HEK293 (cell line): ENCODE measurements around the gene JUND.

Experiments used
- EGR2 ChIP-seq: fragments of 450-650 bp; formaldehyde crosslinking; IDR thresholded peaks from 2 replicates; pipeline ENCODE4 v1.5.1; 2016; ENCODE audit warnings: low read depth, missing biosample characterization, missing genetic modification characterization
- HIC1 ChIP-seq: fragments of 450-650 bp; formaldehyde crosslinking; IDR thresholded peaks from 2 replicates; pipeline ENCODE4 v1.5.1; 2016; ENCODE audit warnings: missing biosample characterization, missing genetic modification characterization
- KLF1 ChIP-seq: fragments of 450-650 bp; formaldehyde crosslinking; IDR thresholded peaks from 2 replicates; pipeline ENCODE4 v1.5.1; 2016; ENCODE audit warnings: missing biosample characterization, missing genetic modification characterization
- KLF9 ChIP-seq: fragments of 450-650 bp; formaldehyde crosslinking; IDR thresholded peaks from 2 replicates; pipeline ENCODE4 v1.5.1; 2016; ENCODE audit warnings: missing biosample characterization, missing genetic modification characterization, low read depth
- MZF1 ChIP-seq: fragments of 450-650 bp; formaldehyde crosslinking; IDR thresholded peaks from 2 replicates; pipeline ENCODE4 v1.5.1; 2017; ENCODE audit warnings: missing biosample characterization, missing genetic modification characterization, borderline replicate concordance
- OSR2 ChIP-seq: fragments of 450-650 bp; formaldehyde crosslinking; IDR thresholded peaks from 2 replicates; pipeline ENCODE4 v1.5.1; 2016; ENCODE audit warnings: missing biosample characterization, missing genetic modification characterization
- OVOL3 ChIP-seq: fragments of 450-650 bp; formaldehyde crosslinking; IDR thresholded peaks from 2 replicates; pipeline ENCODE4 v1.5.1; 2016; ENCODE audit warnings: missing biosample characterization, missing genetic modification characterization
- PATZ1 ChIP-seq: fragments of 450-650 bp; formaldehyde crosslinking; IDR thresholded peaks from 2 replicates; pipeline ENCODE4 v1.5.1; 2016; ENCODE audit warnings: missing biosample characterization, missing genetic modification characterization
- ZNF114 ChIP-seq: fragments of 450-650 bp; formaldehyde crosslinking; IDR thresholded peaks from 2 replicates; pipeline ENCODE4 v1.5.0; 2017; ENCODE audit warnings: missing biosample characterization, missing genetic modification characterization
- ZNF133 ChIP-seq: fragments of 450-650 bp; formaldehyde crosslinking; IDR thresholded peaks from 2 replicates; pipeline ENCODE4 v1.5.1; 2016; ENCODE audit warnings: missing biosample characterization, missing genetic modification characterization
- ZNF221 ChIP-seq: fragments of 450-650 bp; formaldehyde crosslinking; IDR thresholded peaks from 2 replicates; pipeline ENCODE4 v1.5.1; 2017; ENCODE audit warnings: missing biosample characterization, missing genetic modification characterization, borderline replicate concordance
- ZNF239 ChIP-seq: fragments of 450-650 bp; formaldehyde crosslinking; IDR thresholded peaks from 2 replicates; pipeline ENCODE4 v1.5.1; 2016; ENCODE audit warnings: missing biosample characterization, missing genetic modification characterization
- ZNF266 ChIP-seq: fragments of 450-650 bp; formaldehyde crosslinking; IDR thresholded peaks from 2 replicates; pipeline ENCODE4 v1.5.1; 2016; ENCODE audit warnings: missing biosample characterization, missing genetic modification characterization, low read depth
- ZNF335 ChIP-seq: fragments of 450-650 bp; formaldehyde crosslinking; conservative IDR thresholded peaks from 2 replicates; pipeline ENCODE4 v1.5.1; 2016; ENCODE audit warnings: missing biosample characterization, missing genetic modification characterization
- ZNF391 ChIP-seq: fragments of 450-650 bp; formaldehyde crosslinking; IDR thresholded peaks from 2 replicates; pipeline ENCODE4 v1.5.1; 2016; ENCODE audit warnings: low read depth, missing biosample characterization, missing genetic modification characterization, borderline replicate concordance
- ZNF488 ChIP-seq: fragments of 450-650 bp; formaldehyde crosslinking; IDR thresholded peaks from 2 replicates; pipeline ENCODE4 v1.5.1; 2016; ENCODE audit warnings: missing biosample characterization, missing genetic modification characterization
- ZNF510 ChIP-seq: fragments of 450-650 bp; formaldehyde crosslinking; IDR thresholded peaks from 2 replicates; pipeline ENCODE4 v1.5.1; 2018; ENCODE audit warnings: mild to moderate bottlenecking, missing genetic modification characterization, missing biosample characterization; ENCODE audit not compliant: insufficient replicate concordance
- ZNF518A ChIP-seq: fragments of 450-650 bp; formaldehyde crosslinking; conservative IDR thresholded peaks from 2 replicates; pipeline ENCODE4 v1.5.1; 2016; ENCODE audit warnings: low read depth, missing biosample characterization, missing genetic modification characterization
- ZNF558 ChIP-seq: fragments of 450-650 bp; formaldehyde crosslinking; IDR thresholded peaks from 2 replicates; pipeline ENCODE4 v1.5.1; 2016; ENCODE audit warnings: missing biosample characterization, missing genetic modification characterization
- ZNF571 ChIP-seq: fragments of 450-650 bp; formaldehyde crosslinking; IDR thresholded peaks from 2 replicates; pipeline ENCODE4 v1.5.0; 2017; ENCODE audit warnings: missing biosample characterization, missing genetic modification characterization
- ZNF621 ChIP-seq: fragments of 450-650 bp; formaldehyde crosslinking; IDR thresholded peaks from 2 replicates; pipeline ENCODE4 v1.5.1; 2017; ENCODE audit warnings: missing biosample characterization, missing genetic modification characterization
- ZNF645 ChIP-seq: fragments of 450-650 bp; formaldehyde crosslinking; IDR thresholded peaks from 2 replicates; pipeline ENCODE4; 2016; ENCODE audit warnings: missing biosample characterization, missing genetic modification characterization
- ZNF658 ChIP-seq: fragments of 450-650 bp; formaldehyde crosslinking; IDR thresholded peaks from 2 replicates; pipeline ENCODE4; 2016; ENCODE audit warnings: missing biosample characterization, missing genetic modification characterization
- ZNF777 ChIP-seq: fragments of 450-650 bp; formaldehyde crosslinking; IDR thresholded peaks from 2 replicates; pipeline ENCODE4 v1.5.1; 2017; ENCODE audit warnings: missing biosample characterization, missing genetic modification characterization, borderline replicate concordance
- ZNF785 ChIP-seq: fragments of 450-650 bp; formaldehyde crosslinking; IDR thresholded peaks from 2 replicates; pipeline ENCODE4 v1.5.1; 2016; ENCODE audit warnings: missing biosample characterization, missing genetic modification characterization
- ZNF791 ChIP-seq: fragments of 450-650 bp; formaldehyde crosslinking; IDR thresholded peaks from 2 replicates; pipeline ENCODE4 v1.5.1; 2016; ENCODE audit warnings: missing biosample characterization, missing genetic modification characterization
- ZSCAN18 ChIP-seq: fragments of 450-650 bp; formaldehyde crosslinking; IDR thresholded peaks from 2 replicates; pipeline ENCODE4 v1.5.1; 2016; ENCODE audit warnings: missing biosample characterization, missing genetic modification characterization

JUND gene

GRCh38 chr19:18295034-18295451, 13.6 kb upstream of the JUND start (continued):
- 0 out of 2 replicates have a peak, but pooled peaks have one; percentile 11 for TF ChIP-seq ZSCAN18 (tag by site-specific recombination)
- TF ChIP-seq ZNF391, result 0 out of 2 replicates have a peak, but pooled peaks have one; percentile 0
- TF ChIP-seq ZNF239 (tag by site-specific recombination), result peak; percentile 40; the same call in 1 of the 2 replicates
- TF ChIP-seq ZNF133 (tag by site-specific recombination), result peak; percentile 53
- TF ChIP-seq EGR2 (tag by site-specific recombination), result peak; percentile 94
- TF ChIP-seq ZNF558 (tag by site-specific recombination), result no peak
- peak; percentile 56; the same call in 1 of the 2 replicates for TF ChIP-seq HIC1 (tag by site-specific recombination)
- TF ChIP-seq KLF1 (tag by site-specific recombination), result 0 out of 2 replicates have a peak, but pooled peaks have one; percentile 19
- no peak for TF ChIP-seq ZNF221
- TF ChIP-seq ZNF335 (tag by site-specific recombination), result no peak
- TF ChIP-seq ZNF645 (tag by site-specific recombination), result 0 out of 2 replicates have a peak, but pooled peaks have one; percentile 48
- TF ChIP-seq ZNF266 (tag by site-specific recombination), result peak; percentile 60; the same call in 1 of the 2 replicates
- TF ChIP-seq ZNF785 (tag by site-specific recombination), result peak; percentile 67; the same call in 1 of the 2 replicates
- no peak for TF ChIP-seq ZNF510 (tag by site-specific recombination)
- 0 out of 2 replicates have a peak, but pooled peaks have one; percentile 25 for TF ChIP-seq ZNF488 (tag by site-specific recombination)
- TF ChIP-seq ZNF571 (tag by site-specific recombination), result peak; percentile 60; the same call in 1 of the 2 replicates
- no peak for TF ChIP-seq MZF1 (tag by site-specific recombination)
- TF ChIP-seq ZNF791 (tag by site-specific recombination), result peak; percentile 24; the same call in 1 of the 2 replicates
- no peak for TF ChIP-seq ZNF114 (tag by site-specific recombination)
- 0 out of 2 replicates have a peak, but pooled peaks have one; percentile 56 for TF ChIP-seq ZNF777 (tag by site-specific recombination)
- peak; percentile 66; the same call in 1 of the 2 replicates for TF ChIP-seq ZNF621 (tag by site-specific recombination)
- no peak for TF ChIP-seq OSR2 (tag by site-specific recombination)
- 0 out of 2 replicates have a peak, but pooled peaks have one; percentile 6 for TF ChIP-seq PATZ1
- TF ChIP-seq KLF9 (tag by site-specific recombination), result 0 out of 2 replicates have a peak, but pooled peaks have one; percentile 31
- TF ChIP-seq ZNF518A, result no peak
- TF ChIP-seq OVOL3 (tag by site-specific recombination), result no peak
- TF ChIP-seq ZNF658 (tag by site-specific recombination), result peak; percentile 94; the same call in 1 of the 2 replicates
